NOMO-1 (cell line): ENCODE data around the gene ZSWIM4.

Source experiments
- DNase-seq, 2 experiments: peaks; one replicate each; lab custom pipeline; 2025; ENCODE audit not compliant: unreplicated experiment in 2 of 2; lab: John Stamatoyannopoulos, UW

Gene ZSWIM4

GRCh38 chr19:13830741-13831536, 35.7 kb downstream of the ZSWIM4 start:
- DNase-seq: no peak

- no peak for DNase-seq
These were observed 36.6 kb downstream of the ZSWIM4 start for GRCh38 chr19:13831537-13832467.

GRCh38 chr19:13833330-13834243, 38.3 kb downstream of the ZSWIM4 start:
- peak; percentile 73 to 85 for DNase-seq

- no peak for DNase-seq
These were observed 39.2 kb downstream of the ZSWIM4 start for GRCh38 chr19:13834244-13835069.

- DNase-seq: peak; percentile 96 to 97
These were observed 40.8 kb downstream of the ZSWIM4 start for GRCh38 chr19:13835791-13836723.

- no peak for DNase-seq
These were observed 43.3 kb downstream of the ZSWIM4 start for GRCh38 chr19:13838435-13839129.

GRCh38 chr19:13839130-13839937, 44.1 kb downstream of the ZSWIM4 start:
- DNase-seq: peak; percentile 84 to 95

- no peak for DNase-seq
These were observed 44.7 kb downstream of the ZSWIM4 start for GRCh38 chr19:13839938-13840304.

- peak in 1 of 2 experiments; percentile 31 for DNase-seq
These were observed 45.3 kb downstream of the ZSWIM4 start for GRCh38 chr19:13840305-13841085.

GRCh38 chr19:13841086-13841961, 46.1 kb downstream of the ZSWIM4 start:
- DNase-seq: peak in 1 of 2 experiments; percentile 51

- DNase-seq: no peak
These were observed 46.7 kb downstream of the ZSWIM4 start for GRCh38 chr19:13841962-13842290.

GRCh38 chr19:13842291-13843103, 47.3 kb downstream of the ZSWIM4 start:
- peak; percentile 37 to 56 for DNase-seq

- no peak for DNase-seq
These were observed 48.1 kb downstream of the ZSWIM4 start for GRCh38 chr19:13843104-13843921.

- no peak for DNase-seq
These were observed 48.9 kb downstream of the ZSWIM4 start for GRCh38 chr19:13844130-13844631.
